Activated naive CD8-positive, alpha-beta T cell treated with anti-CD3 and anti-CD28 coated beads, Interleukin-2, amount 10 ng/mL, durations not matched to agents 7 days and 5 days (primary cell): Measurements from ENCODE around the gene FAM20A. TPM values are rescaled to one million over a fixed set of nuclear protein-coding genes. Genes with fewer than 3 reads are reported as not detected.
"Not testable (repeated sequence)": the region's sequence is repeated elsewhere in the genome, so short reads cannot be mapped to it uniquely, and the experiment has no call there.

Source experiments
- ATAC-seq: fragments of 150-1000 bp; cut with Tn5 transposase; one replicate; pipeline ENCODE4 v1.10.0; 2021; ENCODE audit warnings: low read depth, moderate library complexity
- POLR2A ChIA-PET: fragments of 350-600 bp; sonication (Branson Sonifier 250); formaldehyde crosslinking; loops from one replicate; lab custom pipeline; 2021; ENCODE audit warnings: antibody characterized with exemption; lab: Charles Lee
- DNase-seq: peaks from one replicate; pipeline ENCODE4 v3.0.0; 2021
- H3K27ac Mint-ChIP-seq: one replicate; pipeline ENCODE4 v1.8.0; 2022; ENCODE audit warnings: mild to moderate bottlenecking, mixed read lengths
- H3K27me3 Mint-ChIP-seq: one replicate; pipeline ENCODE4 v1.8.0; 2022; ENCODE audit warnings: mild to moderate bottlenecking, moderate library complexity, mixed read lengths
- H3K36me3 Mint-ChIP-seq: one replicate; pipeline ENCODE4 v1.8.0; 2021; ENCODE audit warnings: mild to moderate bottlenecking, mixed read lengths
- H3K4me1 Mint-ChIP-seq: one replicate; pipeline ENCODE4 v1.8.0; 2021; ENCODE audit warnings: mixed read lengths
- H3K4me3 Mint-ChIP-seq: one replicate; pipeline ENCODE4 v1.8.0; 2022; ENCODE audit warnings: mild to moderate bottlenecking, moderate library complexity, mixed read lengths
- H3K9me3 Mint-ChIP-seq: one replicate; pipeline ENCODE4 v1.8.0; 2021; ENCODE audit warnings: mixed read lengths
- total RNA-seq, 2 experiments: library from RNA; stranded (reverse); gene quantifications; one replicate each; pipeline ENCODE4 v1.2.3, GENCODE V29; 2021

Gene FAM20A
- total RNA-seq, 2 experiments from 2014 or later, result not detected

- H3K4me3 Mint-ChIP-seq, ATAC-seq, H3K27ac Mint-ChIP-seq, POLR2A ChIA-PET, H3K36me3 Mint-ChIP-seq, DNase-seq, H3K27me3 Mint-ChIP-seq, H3K9me3 Mint-ChIP-seq: not testable (repeated sequence)
- peaks cover 16% of the 10 kb centered on the region for H3K4me1 Mint-ChIP-seq
These were observed 108.6 kb downstream of the FAM20A start for GRCh38 chr17:68492394-68493054.

GRCh38 chr17:68491381-68492231 is 109.6 kb downstream of the FAM20A start:
- H3K4me1 Mint-ChIP-seq, result peaks cover 17% of the 10 kb centered on the region
- POLR2A ChIA-PET, result interaction anchor here (0.8 kb wide), 1 partner anchor 21 kb away, joined by 3 read pairs; the partner anchor contains the start of gene PRKAR1A
- no peaks in the 10 kb centered on the region for H3K9me3 Mint-ChIP-seq
- H3K36me3 Mint-ChIP-seq, result no peaks in the 10 kb centered on the region
- no peak overlapping the region for H3K4me3 Mint-ChIP-seq
- ATAC-seq, result no peak
- peaks cover 13% of the 10 kb centered on the region for H3K27me3 Mint-ChIP-seq
- no peak for DNase-seq
- no peak overlapping the region for H3K27ac Mint-ChIP-seq

GRCh38 chr17:68489919-68490318 is 111.2 kb downstream of the FAM20A start:
- H3K4me1 Mint-ChIP-seq, result peaks cover 25% of the 10 kb centered on the region
- H3K27me3 Mint-ChIP-seq, result peaks cover 21% of the 10 kb centered on the region
- no peak overlapping the region for H3K4me3 Mint-ChIP-seq
- H3K36me3 Mint-ChIP-seq, result no peaks in the 10 kb centered on the region
- ATAC-seq (no peak), DNase-seq (no peak)
- H3K27ac Mint-ChIP-seq, result no peak overlapping the region
- no peaks in the 10 kb centered on the region for H3K9me3 Mint-ChIP-seq
- POLR2A ChIA-PET, result interaction anchor here (3.2 kb wide), 1 partner anchor 8 kb away, joined by 38 read pairs; no protein-coding TSS in a partner anchor

Other genes with a start within 250 kb of the FAM20A start
- gene WIPI1, start 143.9 kb downstream of the FAM20A start, total RNA-seq, result 10 to 100 TPM; 29.7 to 34.8 TPM
- gene PRKAR1A, start 88.9 kb downstream of the FAM20A start, total RNA-seq, result 100 to 1,000 TPM; 208 to 226 TPM